ENCODE measurements around the gene TTC27. TPM values are rescaled to one million over a fixed set of nuclear protein-coding genes. Genes with fewer than 3 reads are reported as not detected.

TTC27 gene
- total and polyA plus RNA-seq, 4 donors, result 3.5 to 13.5 (median 6.3) TPM

DNA sequence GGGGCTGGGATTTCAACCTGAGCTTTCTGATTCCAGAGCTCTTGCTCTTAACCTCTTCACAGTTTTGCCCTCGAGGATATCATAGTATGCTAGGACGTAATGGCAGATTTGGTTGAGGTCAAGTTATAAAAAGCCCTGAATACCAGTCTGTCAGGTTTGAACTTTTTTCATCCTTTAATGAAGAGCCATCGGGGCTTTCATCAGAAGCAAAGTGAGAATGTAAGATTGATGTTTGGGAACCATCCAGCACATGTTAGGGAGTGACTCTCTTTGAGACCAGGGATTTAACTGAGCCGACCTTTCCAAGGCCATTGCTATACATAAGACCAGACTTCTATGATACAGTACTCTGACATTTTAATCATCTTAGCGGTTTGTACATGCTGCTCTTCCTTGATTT, 142.5 kb downstream of the TTC27 start:
- no peak for DNase-seq (ENCODE audit: low spot score)
- 91% methylated on average over 5 of the region's 5 CpGs for WGBS
- Histone ChIP-seq H3K4me1 (ENCODE audit: control insufficient read depth in 4 of 4, insufficient read depth in 4 of 4, low read length in 3 of 4) (no peaks in the 10 kb centered on the region), H3K27ac (ENCODE audit: low read depth in 1 of 2, low read length in 2 of 2) (no peak overlapping the region), H3K36me3 (ENCODE audit: control insufficient read depth in 4 of 4, insufficient read depth in 3 of 4, low read depth in 1 of 4, low read length in 3 of 4) (peaks cover 0 to 2% (median 0%) of the 10 kb centered on the region in 4 donors), H3K4me3 (ENCODE audit: low read depth in 1 of 3, low read length in 3 of 3) (no peak overlapping the region), H3K9me3 (ENCODE audit: control insufficient read depth in 4 of 4, low read length in 3 of 4) (no peaks in the 10 kb centered on the region), H3K27me3 (ENCODE audit: control insufficient read depth in 4 of 4, insufficient read depth in 4 of 4, low read length in 3 of 4) (no peaks in the 10 kb centered on the region), H3K9ac (ENCODE audit: low read depth in 1 of 2, low read length in 2 of 2) (no peak overlapping the region)
- TF ChIP-seq NR2F2 (IDR thresholded peaks at IDR 0.05), result no peak
- TF ChIP-seq YY1 (IDR thresholded peaks at IDR 0.05), result no peak
- no peak for TF ChIP-seq FOXA2 (IDR thresholded peaks at IDR 0.05)

DNA sequence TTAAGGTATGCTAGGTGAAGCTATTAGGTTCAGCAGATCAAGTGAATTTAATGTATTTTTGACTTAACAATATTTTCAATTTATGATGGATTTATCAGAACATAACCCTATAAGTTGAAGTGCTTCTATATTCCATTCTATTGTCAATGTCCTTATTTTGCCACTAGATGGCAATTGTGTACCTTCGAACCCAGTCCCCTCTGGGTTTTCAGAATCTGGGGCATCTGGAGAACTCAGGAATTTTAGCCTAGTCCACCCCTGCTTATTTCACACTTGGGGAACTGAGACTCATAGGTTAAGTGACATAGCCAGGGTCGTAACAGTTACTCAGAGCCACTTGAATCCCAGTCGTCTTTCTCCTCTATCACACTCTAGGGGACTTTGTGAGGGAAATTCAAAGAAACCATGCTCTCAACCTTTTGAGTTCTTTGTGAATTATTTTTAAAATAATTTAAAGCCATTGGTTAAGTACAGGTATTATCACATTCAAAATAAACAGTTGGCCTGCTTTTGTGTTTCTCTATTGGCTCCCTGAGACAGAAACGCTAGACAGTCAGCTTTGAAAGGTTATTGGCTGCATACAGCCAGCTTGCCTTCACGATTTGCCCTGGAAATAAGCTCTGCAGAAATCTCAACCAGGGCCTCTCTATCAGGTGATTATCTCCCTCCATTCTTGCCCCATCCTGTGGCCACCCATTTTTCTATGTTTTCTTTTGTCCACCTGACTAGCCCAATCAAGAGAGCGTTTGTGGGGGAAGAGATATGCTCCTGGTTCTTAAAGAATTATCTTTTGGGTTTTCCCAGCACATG, 145.0 kb downstream of the TTC27 start:
- Histone ChIP-seq H3K4me1 (ENCODE audit: control insufficient read depth in 4 of 4, insufficient read depth in 4 of 4, low read length in 3 of 4) (no peaks in the 10 kb centered on the region), H3K9ac (ENCODE audit: low read depth in 1 of 2, low read length in 2 of 2) (no peak overlapping the region), H3K36me3 (ENCODE audit: control insufficient read depth in 4 of 4, insufficient read depth in 3 of 4, low read depth in 1 of 4, low read length in 3 of 4) (no peaks in the 10 kb centered on the region), H3K9me3 (ENCODE audit: control insufficient read depth in 4 of 4, low read length in 3 of 4) (no peaks in the 10 kb centered on the region), H3K4me3 (ENCODE audit: low read depth in 1 of 3, low read length in 3 of 3) (no peak overlapping the region), H3K27me3 (ENCODE audit: control insufficient read depth in 4 of 4, insufficient read depth in 4 of 4, low read length in 3 of 4) (no peaks in the 10 kb centered on the region), H3K27ac (ENCODE audit: low read depth in 1 of 2, low read length in 2 of 2) (no peak overlapping the region)
- WGBS, result 70% methylated on average over 6 of the region's 6 CpGs
- DNase-seq (ENCODE audit: low spot score), result no peak
- TF ChIP-seq, protein P1, sequence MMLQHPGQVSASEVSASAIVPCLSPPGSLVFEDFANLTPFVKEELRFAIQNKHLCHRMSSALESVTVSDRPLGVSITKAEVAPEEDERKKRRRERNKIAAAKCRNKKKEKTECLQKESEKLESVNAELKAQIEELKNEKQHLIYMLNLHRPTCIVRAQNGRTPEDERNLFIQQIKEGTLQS (IDR thresholded peaks at IDR 0.05), result no peak
- TF ChIP-seq TAF1 (conservative IDR thresholded peaks at IDR 0.05) (no peak), SP1 (IDR thresholded peaks at IDR 0.05) (no peak), FOXA2 (IDR thresholded peaks at IDR 0.05) (no peak), RAD21 (IDR thresholded peaks at IDR 0.05) (peak; percentile 95 to 97), JUND (IDR thresholded peaks at IDR 0.05) (no peak)
- TF ChIP-seq, protein P2, sequence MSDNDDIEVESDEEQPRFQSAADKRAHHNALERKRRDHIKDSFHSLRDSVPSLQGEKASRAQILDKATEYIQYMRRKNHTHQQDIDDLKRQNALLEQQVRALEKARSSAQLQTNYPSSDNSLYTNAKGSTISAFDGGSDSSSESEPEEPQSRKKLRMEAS (IDR thresholded peaks at IDR 0.05), result no peak
- TF ChIP-seq, protein P3, sequence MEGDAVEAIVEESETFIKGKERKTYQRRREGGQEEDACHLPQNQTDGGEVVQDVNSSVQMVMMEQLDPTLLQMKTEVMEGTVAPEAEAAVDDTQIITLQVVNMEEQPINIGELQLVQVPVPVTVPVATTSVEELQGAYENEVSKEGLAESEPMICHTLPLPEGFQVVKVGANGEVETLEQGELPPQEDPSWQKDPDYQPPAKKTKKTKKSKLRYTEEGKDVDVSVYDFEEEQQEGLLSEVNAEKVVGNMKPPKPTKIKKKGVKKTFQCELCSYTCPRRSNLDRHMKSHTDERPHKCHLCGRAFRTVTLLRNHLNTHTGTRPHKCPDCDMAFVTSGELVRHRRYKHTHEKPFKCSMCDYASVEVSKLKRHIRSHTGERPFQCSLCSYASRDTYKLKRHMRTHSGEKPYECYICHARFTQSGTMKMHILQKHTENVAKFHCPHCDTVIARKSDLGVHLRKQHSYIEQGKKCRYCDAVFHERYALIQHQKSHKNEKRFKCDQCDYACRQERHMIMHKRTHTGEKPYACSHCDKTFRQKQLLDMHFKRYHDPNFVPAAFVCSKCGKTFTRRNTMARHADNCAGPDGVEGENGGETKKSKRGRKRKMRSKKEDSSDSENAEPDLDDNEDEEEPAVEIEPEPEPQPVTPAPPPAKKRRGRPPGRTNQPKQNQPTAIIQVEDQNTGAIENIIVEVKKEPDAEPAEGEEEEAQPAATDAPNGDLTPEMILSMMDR (IDR thresholded peaks at IDR 0.05; ENCODE audit: low read depth, low read length, missing input control), result peak; percentile 67

DNA sequence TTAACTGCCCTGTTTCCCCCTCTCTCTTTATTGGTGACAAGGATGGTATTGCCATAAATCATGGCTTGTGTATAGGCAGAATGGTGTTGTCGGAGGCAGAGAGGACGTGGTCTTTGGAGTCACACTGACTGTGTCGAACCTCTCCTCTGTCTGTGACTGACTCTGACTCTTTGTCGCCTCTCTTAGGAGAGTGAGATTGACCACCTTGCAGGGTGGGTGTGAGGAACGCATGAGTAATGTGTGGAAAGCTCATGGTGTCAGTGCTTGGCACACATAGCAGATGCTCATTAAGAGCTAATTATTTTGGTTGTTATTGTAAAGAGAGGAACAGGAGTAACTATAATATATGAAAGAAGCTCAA, 145.6 kb downstream of the TTC27 start:
- H3K27me3 ChIP-seq (ENCODE audit: control insufficient read depth in 4 of 4, insufficient read depth in 4 of 4, low read length in 3 of 4), result no peaks in the 10 kb centered on the region
- 82% methylated on average over 5 of the region's 5 CpGs for WGBS
- H3K27ac ChIP-seq (ENCODE audit: low read depth in 1 of 2, low read length in 2 of 2), result no peak overlapping the region
- H3K4me3 ChIP-seq (ENCODE audit: low read depth in 1 of 3, low read length in 3 of 3), result no peak overlapping the region
- DNase-seq (ENCODE audit: low spot score), result no peak
- H3K4me1 ChIP-seq (ENCODE audit: control insufficient read depth in 4 of 4, insufficient read depth in 4 of 4, low read length in 3 of 4), result no peaks in the 10 kb centered on the region
- no peak overlapping the region for H3K9ac ChIP-seq (ENCODE audit: low read depth in 1 of 2, low read length in 2 of 2)
- H3K9me3 ChIP-seq (ENCODE audit: control insufficient read depth in 4 of 4, low read length in 3 of 4), result no peaks in the 10 kb centered on the region
- TF ChIP-seq FOXA2 (IDR thresholded peaks at IDR 0.05), result no peak
- no peak for TF ChIP-seq FOXA1 (IDR thresholded peaks at IDR 0.05)
- TF ChIP-seq, protein P1 (IDR thresholded peaks at IDR 0.05), result no peak
- TF ChIP-seq, protein P2 (IDR thresholded peaks at IDR 0.05), result no peak
- no peak for TF ChIP-seq JUND (IDR thresholded peaks at IDR 0.05)
- no peak for TF ChIP-seq RAD21 (IDR thresholded peaks at IDR 0.05)
- TF ChIP-seq, protein P3 (IDR thresholded peaks at IDR 0.05; ENCODE audit: low read depth, low read length, missing input control), result no peak
- no peak for TF ChIP-seq TAF1 (conservative IDR thresholded peaks at IDR 0.05)
- TF ChIP-seq EGR1 (IDR thresholded peaks at IDR 0.05; ENCODE audit: low read depth in 2 of 2), result no peak
- TF ChIP-seq HNF4A (conservative IDR thresholded peaks at IDR 0.05), result no peak
- TF ChIP-seq RXRA (IDR thresholded peaks at IDR 0.05), result no peak
- TF ChIP-seq SP1 (IDR thresholded peaks at IDR 0.05), result no peak
- no peak for TF ChIP-seq GABPA (IDR thresholded peaks at IDR 0.05 in 1 of 2, conservative IDR thresholded peaks at IDR 0.05 in 1 of 2)
- no peaks in the 10 kb centered on the region for H3K36me3 ChIP-seq (ENCODE audit: control insufficient read depth in 4 of 4, insufficient read depth in 3 of 4, low read depth in 1 of 4, low read length in 3 of 4)

All from liver (tissue), 9 donors.